Epithelial cell of prostate (primary cell): ENCODE data around the gene ATP10A.
"Not testable (repeated sequence)": the region's sequence is repeated elsewhere in the genome, so short reads cannot be mapped to it uniquely, and the experiment has no call there.

Source experiments
- DNase-seq: peaks from one replicate; pipeline ENCODE4 v3.0.0-alpha.2; 2011; ENCODE audit warnings: low read depth, low spot score
- H3K27ac ChIP-seq: fragments of 450-650 bp; 2 replicates; pipeline ENCODE4 v1.5.1; 2017; ENCODE audit warnings: mild to moderate bottlenecking

ATP10A gene

DNA sequence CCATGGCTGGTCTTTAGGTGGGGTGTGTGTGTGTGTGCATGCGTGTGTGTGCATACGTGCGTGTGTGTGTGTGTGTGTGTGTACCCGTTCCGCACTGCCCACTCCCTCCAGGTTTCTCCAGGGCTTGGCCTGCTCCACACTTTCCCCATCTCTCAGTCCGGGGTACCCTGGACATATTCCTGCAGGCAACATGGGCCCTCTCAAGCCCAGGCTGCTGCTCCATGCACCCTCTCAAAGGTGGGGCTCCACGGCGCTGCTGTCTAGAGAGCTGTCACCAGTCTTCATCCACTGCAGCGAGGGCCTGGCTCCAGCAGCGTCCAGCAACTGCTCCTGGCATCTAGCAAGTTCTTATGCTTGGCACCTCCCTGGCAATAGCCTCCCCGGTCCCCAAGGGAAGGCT is 86.1 kb downstream of the ATP10A start:
- H3K27ac ChIP-seq = no peak overlapping the region
- DNase-seq = no peak

DNA sequence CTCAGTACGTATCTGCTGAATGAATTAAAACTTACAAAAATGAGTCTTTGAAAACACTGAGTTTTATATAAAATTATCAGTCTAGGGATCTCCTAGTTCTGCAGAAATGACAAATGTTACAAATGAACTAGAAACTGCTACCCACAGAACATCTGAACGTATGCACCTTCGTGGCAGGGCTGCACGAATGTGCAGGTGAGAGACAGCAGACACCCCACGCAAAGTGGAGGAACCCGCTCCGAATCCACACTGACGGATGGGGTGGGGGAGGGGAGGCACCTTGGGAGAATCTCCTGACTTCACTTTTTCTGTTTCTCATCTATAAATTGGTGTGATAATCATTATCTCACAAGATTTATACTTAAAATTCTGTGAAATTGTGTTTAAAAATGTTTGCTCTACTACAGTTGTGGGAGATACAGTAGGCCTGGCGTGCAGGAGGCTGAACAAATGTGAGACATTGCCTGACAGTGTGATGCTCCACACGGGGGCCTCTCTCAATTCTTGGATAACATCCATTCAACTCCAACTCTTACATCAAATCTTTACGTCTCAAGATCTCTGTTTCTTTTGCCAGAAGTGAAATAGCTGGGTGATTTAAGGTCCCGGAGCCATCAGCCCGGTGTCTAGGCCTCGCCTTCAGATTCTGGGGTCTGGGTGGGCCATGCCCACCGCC is 86.9 kb downstream of the ATP10A start:
- no peak overlapping the region for H3K27ac ChIP-seq
- no peak for DNase-seq

DNA sequence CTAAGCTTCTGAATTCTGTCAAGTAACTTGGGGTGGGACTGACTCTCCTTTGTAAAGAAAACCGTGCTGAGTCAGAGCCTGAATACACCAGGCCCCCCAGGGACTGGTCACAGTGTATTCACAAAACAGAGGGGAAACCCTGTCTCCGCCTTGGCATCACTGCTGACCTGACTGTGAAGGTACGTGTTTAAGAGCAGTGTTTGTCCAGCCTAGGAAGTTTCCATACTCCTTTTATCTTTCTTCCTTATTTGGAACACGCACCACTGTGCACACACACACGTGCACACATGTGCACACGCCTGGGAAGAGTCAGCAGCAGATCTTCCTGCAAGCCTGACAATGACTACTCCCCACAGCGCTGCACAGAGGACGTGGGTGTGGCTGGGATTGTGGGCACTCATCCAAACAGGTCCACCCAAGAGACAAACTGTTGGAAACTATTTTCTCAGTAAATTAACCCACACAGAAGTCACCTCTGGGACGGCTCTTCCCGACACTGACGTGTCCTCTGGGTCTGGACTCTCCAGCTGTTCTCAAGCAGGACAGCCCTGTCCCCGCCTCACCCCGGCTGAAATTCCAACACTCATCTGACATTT is 87.7 kb downstream of the ATP10A start:
- no peak overlapping the region for H3K27ac ChIP-seq
- peak; percentile 6 for DNase-seq

DNA sequence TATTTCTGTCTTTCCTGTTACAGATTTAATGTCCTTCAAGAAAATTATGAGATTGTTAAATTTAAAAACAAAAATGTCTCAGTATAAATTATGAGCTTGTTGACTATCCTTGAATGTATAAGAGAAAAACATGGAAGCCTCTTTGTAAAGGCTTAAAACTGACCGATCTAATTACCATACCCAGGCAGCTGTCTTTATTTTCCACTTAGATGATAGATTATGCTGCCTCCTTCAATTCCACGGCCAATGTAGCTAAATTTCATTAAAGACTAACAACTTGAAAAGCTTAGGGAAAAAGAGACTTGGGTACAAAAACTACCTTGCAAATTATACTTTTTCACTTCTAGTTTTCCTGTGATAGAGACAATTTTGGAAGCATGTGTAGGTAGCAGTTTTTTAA is 88.3 kb downstream of the ATP10A start:
- no peak overlapping the region for H3K27ac ChIP-seq
- DNase-seq = no peak

DNA sequence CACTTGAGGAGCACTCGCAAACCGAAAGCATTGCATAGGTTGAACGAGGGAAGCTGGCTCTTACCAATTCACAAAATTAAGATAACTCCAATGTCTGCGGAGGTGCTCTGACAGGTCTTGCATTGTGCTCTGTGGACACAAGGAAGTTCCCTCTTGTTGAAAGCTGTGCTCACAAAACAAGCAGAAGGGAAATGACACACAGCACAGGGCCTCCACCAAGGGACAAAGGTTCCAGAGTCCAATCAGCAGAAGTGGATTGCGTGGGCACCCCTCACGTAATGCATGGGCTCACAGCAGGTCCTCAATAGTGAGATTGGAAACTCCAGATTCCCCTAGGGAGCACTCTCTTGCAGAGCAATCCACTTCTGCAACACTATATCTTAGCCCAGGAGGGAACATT is 89.9 kb downstream of the ATP10A start:
- no peak overlapping the region for H3K27ac ChIP-seq
- no peak for DNase-seq

DNA sequence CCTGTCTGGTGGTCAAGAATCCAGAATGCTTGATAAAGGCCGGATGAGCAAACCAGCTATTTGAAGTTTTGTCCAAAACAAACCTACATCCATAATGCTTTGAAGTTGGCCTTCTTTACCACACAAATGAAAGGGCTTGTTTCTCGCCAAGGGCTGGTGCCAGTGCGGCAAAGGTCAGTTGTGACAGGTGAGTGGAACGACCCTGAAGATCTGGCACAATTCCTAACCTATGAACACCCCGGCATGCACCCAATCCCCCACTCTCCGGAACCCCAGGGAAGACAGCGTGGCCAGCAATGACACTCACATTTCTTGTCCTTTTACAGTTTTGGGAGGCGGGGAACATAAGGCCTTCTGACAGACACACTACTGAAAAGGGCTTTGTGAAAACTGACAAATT is 90.6 kb downstream of the ATP10A start:
- DNase-seq = no peak
- H3K27ac ChIP-seq = no peak overlapping the region

DNA sequence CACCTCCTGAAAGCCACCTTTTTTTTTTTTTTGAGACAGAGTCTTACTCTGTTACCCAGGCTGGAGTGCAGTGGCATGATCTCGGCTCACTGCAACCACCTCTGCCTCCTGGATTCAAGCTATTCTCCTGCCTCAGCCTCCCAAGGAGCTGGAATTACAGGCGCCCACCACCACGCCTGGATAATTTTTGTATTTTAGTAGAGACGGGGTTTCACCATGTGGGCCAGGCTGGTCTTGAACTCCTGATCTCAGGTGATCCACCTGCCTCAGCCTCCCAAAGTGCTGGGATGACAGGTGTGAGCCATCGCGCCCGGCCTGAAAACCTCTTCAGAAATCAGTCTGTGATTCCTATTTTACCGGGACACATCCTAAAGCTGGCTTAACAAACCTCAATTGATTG is 91.4 kb downstream of the ATP10A start:
- DNase-seq = not testable (repeated sequence)

DNA sequence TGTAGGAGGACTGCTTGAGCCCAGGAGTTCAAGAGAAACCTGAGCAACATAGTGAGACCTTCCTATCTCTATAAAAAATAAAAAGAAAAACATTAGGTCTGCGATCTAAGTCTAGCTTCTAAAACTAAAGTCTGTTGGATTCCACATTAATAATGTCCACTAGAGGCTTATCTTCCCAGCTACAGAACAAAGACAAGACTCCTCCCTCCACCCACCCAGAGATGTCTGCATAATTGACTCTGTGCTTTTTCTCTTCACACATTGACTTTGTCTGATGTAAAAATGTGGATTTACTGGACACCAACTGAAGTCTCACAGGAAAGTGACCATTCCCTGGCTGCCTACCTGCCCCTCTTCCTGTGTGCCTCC is 91.8 kb downstream of the ATP10A start:
- no peak overlapping the region for H3K27ac ChIP-seq
- no peak for DNase-seq

More for the DNA sequence above, 91.4 kb downstream of the ATP10A start:
- not testable (repeated sequence) for H3K27ac ChIP-seq

DNA sequence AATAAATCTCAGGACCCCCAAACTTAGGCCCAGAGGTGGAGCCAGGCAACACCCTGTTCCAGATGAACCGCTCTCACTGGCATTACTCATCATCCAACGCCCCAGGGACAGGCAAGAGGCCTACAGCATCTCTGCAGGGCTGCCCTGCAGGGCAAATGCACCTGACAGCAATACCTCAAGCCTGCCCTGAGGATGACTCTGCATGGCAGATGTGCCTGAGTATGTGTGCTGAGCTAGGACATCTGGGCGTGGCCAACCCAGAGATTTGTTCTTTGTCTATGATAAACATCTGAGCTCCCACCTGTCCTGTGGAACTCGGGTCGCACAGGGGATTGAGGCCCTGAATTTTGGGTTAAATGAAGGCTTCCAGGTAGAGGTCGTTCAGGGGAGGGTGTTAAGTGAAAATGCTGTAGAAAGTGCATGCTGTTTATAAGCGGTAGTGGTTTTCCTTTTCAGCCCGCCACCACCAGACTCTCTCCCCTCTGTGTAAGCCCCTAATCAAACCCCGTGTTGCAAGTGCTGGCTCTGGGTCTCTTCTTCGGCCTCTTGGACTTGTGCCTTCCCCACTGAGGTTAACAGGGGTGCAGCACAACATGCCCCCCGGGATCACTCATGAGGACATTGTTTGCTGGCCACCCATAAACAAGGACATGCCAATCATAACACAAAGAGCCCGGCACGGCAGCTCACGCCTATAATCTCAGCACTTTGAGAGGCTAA is 92.3 kb downstream of the ATP10A start:
- no peak for DNase-seq
- no peak overlapping the region for H3K27ac ChIP-seq

DNA sequence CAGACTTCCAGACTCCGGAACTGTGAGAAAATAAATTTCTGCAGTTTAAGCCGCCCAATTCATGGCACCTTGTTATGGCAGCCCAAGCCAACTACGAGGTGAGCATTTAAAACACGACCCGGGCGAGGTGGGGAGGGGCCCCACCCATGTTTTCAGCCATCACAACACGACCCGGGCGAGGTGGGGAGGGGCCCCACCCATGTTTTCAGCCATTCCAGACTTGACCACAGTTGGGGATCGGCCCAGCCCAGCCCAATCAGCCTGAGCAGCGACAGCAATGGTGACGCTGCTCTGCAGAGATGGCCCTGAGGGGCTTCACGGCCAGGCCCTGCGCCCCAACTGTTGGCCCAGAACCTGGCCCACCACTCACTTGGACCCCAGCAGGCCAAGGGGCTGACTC is 93.1 kb downstream of the ATP10A start:
- DNase-seq = no peak
- no peak overlapping the region for H3K27ac ChIP-seq

DNA sequence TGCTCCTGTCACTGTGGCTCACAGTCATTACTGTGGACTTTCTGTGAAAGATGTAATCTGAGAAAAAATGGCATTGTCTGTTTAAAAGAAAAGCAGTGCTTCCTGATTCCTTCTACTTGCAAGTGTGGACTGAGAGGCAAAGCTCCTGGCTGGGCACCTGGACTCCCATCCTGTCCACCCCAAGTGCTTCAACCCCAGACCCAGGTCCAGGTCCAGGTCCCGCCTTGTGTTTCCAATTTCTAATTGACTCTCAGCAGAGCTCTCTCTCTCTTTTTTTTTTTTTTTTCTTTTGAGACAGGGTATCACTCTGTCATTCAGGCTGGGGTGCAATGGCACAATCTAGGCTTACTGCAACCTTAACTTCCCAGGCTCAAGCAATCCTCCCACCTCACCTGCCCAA is 94.9 kb downstream of the ATP10A start:
- DNase-seq = no peak

DNA sequence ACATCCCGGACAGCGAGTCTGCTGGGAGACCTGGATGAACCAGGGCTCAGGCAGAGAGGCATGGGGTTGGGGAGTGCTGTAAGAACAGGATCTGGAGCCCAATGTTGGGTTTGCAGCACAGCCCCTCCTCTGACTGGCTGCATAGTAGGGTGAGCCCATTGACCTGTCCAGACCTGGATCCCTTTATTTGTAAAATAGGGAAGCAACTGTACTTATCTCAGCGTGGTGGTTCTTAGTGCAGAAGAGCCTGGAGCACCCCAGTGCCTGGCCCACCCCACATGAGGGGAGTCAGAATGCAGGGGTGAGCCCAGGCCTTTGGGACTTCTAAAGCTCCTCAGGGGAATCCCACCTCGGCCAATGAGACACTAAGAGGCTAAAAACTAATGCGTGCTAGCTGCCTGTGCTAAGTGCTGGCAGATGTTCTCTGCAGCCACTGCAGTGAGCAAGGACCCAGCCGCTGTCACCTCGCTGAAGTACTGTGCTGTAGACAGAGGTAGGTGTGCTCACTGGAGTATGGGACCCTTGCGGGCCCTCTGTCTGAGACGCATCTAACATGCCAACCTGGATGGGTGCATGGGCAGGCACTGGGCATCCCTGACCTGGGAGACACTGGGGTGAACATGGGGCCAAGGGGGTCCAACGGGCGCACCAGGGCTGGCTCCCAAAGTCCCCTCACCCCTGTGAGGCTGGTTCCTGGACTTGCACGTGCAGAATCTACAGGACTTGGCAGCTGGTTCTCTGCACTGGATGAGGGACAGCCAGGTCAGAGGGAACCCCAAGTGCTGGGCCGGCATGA is 95.6 kb downstream of the ATP10A start:
- DNase-seq = no peak
- H3K27ac ChIP-seq = no peak overlapping the region

More for the DNA sequence above, 94.9 kb downstream of the ATP10A start:
- no peak overlapping the region for H3K27ac ChIP-seq

DNA sequence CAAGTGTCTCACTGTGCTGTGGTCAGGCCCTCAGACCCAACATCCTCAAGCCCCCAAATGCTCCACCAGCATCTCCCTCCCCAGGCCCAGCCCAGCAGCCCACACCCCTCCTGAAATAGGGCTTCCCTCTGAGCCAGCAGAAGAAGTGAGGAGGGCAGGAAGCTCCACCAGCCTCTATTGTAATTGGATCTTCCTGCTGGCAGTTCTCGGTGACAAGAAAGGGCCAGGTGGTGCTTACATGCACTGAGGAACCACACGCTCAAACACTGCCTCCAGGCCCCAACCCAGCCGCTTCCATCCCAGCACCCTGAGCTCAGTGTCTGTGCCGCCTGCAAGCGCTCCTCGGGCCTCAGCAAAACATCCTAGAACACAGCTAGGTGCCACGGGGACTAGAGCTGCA is 96.7 kb downstream of the ATP10A start:
- no peak for DNase-seq
- no peak overlapping the region for H3K27ac ChIP-seq

DNA sequence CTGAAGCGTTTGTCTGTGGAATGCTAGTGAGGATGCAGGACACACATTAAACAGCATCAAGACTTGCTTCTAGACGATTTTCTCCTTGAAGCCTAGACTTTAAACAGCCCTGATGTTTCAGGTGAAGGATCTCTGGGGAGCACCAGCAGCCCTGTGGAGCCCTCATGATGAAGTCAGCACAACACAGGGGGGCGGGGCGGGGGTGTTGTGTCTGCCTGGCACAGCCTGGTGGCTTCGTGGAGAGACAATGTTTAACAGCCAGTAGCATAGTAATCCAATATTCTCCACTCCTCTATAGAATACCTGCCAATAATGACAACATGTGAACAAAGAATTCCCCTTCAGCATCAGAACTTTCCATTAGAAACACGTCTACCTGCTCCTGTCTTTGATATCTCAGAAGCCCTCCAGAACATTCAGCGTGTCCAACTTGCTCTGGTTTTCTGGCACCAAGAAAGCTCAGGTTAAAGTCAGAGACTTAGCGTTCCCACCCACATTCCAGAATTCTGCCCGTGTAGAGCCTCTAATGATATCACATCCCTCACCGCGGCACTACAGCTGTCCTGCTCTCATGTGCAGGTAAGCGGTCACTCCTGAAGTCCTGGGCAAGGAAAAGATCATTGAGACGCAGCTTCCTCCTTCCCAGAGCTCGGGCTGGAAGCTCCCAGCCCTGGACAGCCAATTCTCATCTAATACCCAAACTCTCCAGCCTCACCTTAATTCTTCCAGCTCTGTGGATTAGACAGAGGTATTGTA is 98.0 kb downstream of the ATP10A start:
- DNase-seq = no peak
- H3K27ac ChIP-seq = no peak overlapping the region

DNA sequence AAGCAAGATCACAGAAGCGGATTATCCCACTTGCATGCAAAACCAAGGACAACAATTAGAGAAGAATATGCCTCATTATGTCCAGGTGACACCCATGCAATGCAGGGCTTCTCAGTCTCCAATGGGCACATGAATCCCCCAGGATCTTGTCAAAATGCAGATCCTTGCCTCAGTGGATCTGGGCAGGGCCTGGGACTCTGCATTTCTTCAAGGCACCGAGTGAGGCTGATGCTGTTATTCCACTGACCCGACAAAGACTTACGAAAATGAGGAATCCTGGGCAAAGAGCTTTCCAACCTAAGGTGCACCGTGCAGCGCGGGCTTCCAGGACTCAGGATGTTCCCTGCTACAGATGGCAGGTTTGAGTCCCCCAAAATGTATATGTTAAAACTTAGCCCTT is 99.2 kb downstream of the ATP10A start:
- DNase-seq = no peak
- no peak overlapping the region for H3K27ac ChIP-seq

DNA sequence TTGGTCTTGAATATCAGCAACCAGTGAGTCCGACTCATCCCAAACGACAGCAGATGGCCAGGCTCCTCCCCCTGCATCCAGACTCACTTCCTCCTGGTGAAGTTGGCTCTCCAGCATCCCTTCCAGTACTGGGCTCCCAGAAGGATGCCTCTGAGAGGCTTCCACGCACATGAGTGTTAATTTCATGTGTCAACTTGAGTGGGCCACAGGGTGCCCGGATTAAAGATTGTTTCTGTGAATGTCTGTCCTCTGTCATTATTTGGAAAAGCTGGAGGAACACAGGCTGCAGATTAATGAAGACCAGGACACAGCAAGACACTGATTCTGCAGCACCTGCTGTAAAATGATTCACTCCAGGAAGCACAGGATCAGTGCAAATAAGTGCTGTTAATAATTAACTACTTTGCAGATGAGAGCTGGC is 99.8 kb downstream of the ATP10A start:
- no peak overlapping the region for H3K27ac ChIP-seq
- no peak for DNase-seq

DNA sequence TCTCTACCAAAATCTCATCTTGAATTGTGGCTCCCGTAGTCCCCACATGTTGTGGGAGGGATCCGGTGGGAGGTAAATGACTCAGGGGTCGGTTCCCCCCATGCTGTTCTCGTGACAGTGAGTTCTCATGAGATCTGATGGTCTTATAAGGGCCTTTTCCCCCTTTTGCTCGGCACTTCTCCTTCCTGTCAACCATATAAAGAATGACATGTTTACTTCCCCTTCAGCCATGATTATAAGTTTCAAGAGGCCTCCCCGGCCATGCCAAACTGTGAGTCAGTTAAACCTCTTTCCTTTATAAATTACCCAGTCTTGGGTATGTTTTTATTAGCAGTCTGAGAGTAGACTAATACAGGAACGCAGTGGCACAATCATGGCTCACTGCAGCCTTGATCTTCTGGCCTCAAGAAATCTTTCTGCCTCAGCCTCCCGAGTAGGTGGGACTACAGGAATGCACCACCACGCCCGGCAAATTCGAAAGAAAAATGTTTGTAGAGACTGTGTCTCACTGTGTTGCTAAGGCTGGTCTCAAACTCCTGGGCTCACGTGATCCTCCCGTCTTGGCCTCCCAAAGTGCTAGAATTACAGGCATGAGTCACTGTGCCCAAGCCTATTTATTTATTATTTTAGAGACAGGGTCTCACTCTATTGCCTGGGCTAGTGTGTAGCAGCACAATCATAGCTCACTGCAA is 101.0 kb downstream of the ATP10A start:
- H3K27ac ChIP-seq = no peak overlapping the region

DNA sequence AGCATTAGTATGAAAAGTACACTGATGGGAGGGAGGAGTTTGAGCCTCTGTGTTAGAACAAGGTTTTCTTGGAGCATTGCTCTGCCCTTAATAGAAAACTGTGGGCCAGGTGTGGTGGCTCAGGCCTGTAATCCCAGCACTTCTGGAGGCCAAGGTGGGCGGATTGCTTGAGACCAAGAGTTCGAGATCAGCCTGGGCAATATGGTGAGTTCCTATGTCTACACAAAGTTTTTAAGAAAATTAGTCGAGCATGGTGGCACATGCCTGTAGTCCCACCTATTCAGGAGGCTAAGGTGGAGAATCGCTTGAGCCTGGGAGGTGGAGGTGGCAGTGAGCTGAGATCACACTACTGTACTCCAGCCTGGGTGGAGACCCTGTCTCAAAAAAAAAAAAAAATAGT is 103.7 kb downstream of the ATP10A start:
- H3K27ac ChIP-seq = no peak overlapping the region
- no peak for DNase-seq

More for the DNA sequence above, 101.0 kb downstream of the ATP10A start:
- DNase-seq = no peak

DNA sequence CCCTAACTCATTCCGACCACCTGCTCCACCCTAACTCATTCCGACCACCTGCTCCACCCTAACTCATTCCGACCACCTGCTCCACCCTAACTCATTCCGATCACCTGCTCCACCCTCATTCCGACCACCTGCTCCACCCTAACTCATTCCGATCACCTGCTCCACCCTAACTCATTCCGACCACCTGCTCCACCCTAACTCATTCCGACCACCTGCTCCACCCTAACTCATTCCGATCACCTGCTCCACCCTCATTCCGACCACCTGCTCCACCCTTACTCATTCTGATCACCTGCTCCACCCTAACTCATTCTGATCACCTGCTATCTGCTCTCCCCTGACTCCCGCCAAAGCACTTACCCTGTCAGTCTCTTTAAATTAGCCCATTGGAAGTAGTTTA is 104.5 kb downstream of the ATP10A start:
- not testable (repeated sequence) for H3K27ac ChIP-seq, DNase-seq
